PFSK-1 (cell line): ENCODE results near the gene DNPH1.

Experiments
- FOXP2 ChIP-seq: optimal IDR thresholded peaks from 2 replicates; pipeline ENCODE3; 2011; ENCODE audit warnings: borderline replicate concordance, control low read depth, inconsistent platforms; ENCODE audit not compliant: insufficient read depth; ENCODE audit errors: extremely low read length, extremely low read depth
- POLR2AphosphoS5 ChIP-seq: IDR thresholded peaks from 2 replicates; pipeline ENCODE4 v1.6.1; 2012; ENCODE audit warnings: low read depth, mild to moderate bottlenecking, control low read depth, low read length, moderate library complexity
- REST ChIP-seq, 2 experiments: IDR thresholded peaks; 2 replicates each; pipeline versions ENCODE4 v1.6.1 to v1.8.0; 2011 to 2012; ENCODE audit warnings: low read depth in 2 of 2, low read length in 2 of 2, control low read depth in 1 of 2, inconsistent platforms in 1 of 2, mild to moderate bottlenecking in 1 of 2, moderate library complexity in 1 of 2; ENCODE audit not compliant: insufficient read depth in 1 of 2
- SIN3A ChIP-seq: IDR thresholded peaks from 2 replicates; pipeline ENCODE4 v1.6.1; 2012; ENCODE audit warnings: mild to moderate bottlenecking, low read length, moderate library complexity, borderline replicate concordance; ENCODE audit not compliant: insufficient read depth
- TAF1 ChIP-seq: IDR thresholded peaks from 2 replicates; pipeline ENCODE4 v1.6.1; 2012; ENCODE audit warnings: low read length, control low read depth, borderline replicate concordance; ENCODE audit not compliant: insufficient read depth

The DNPH1 gene

GRCh38 chr6:43258180-43258579, 28.9 kb upstream of the DNPH1 start:
- TF ChIP-seq REST (IDR thresholded peaks at IDR 0.05; ENCODE audit: insufficient read depth in 1 of 2, low read depth in 2 of 2, low read length in 2 of 2) (no peak), POLR2AphosphoS5 (no peak), SIN3A (no peak), TAF1 (no peak), FOXP2 (no peak)

- TF ChIP-seq POLR2AphosphoS5 (no peak), TAF1 (no peak), SIN3A (no peak), REST (IDR thresholded peaks at IDR 0.05; ENCODE audit: insufficient read depth in 1 of 2, low read depth in 2 of 2, low read length in 2 of 2) (no peak), FOXP2 (no peak)
Observed at GRCh38 chr6:43257367-43258145, 28.3 kb upstream of the DNPH1 start.

- no peak for TF ChIP-seq REST (IDR thresholded peaks at IDR 0.05; ENCODE audit: insufficient read depth in 1 of 2, low read depth in 2 of 2, low read length in 2 of 2)
- TF ChIP-seq POLR2AphosphoS5 = no peak
- no peak for TF ChIP-seq TAF1
- TF ChIP-seq SIN3A = no peak
- TF ChIP-seq FOXP2 = no peak
Observed at GRCh38 chr6:43256670-43257366, 27.5 kb upstream of the DNPH1 start.

GRCh38 chr6:43255408-43256054, 26.2 kb upstream of the DNPH1 start:
- no peak for TF ChIP-seq POLR2AphosphoS5
- no peak for TF ChIP-seq REST (IDR thresholded peaks at IDR 0.05; ENCODE audit: insufficient read depth in 1 of 2, low read depth in 2 of 2, low read length in 2 of 2)
- no peak for TF ChIP-seq SIN3A
- no peak for TF ChIP-seq TAF1
- no peak for TF ChIP-seq FOXP2
